ENCODE results near the gene DIPK1B.

DIPK1B gene

GRCh38 chr9:136746621-136747020, 34.2 kb downstream of the DIPK1B start:
- DNase-seq (ENCODE audit: insufficient read length, low spot score): no peak
- no peak for FAIRE-seq
- TF ChIP-seq CTCF (IDR thresholded peaks at IDR 0.05; ENCODE audit: insufficient read depth, missing control alignments): no peak

GRCh38 chr9:136747161-136748060, 35.0 kb downstream of the DIPK1B start:
- no peak for TF ChIP-seq CTCF (IDR thresholded peaks at IDR 0.05; ENCODE audit: insufficient read depth, missing control alignments)
- FAIRE-seq (no peak), DNase-seq (ENCODE audit: insufficient read length, low spot score) (no peak)

GRCh38 chr9:136748201-136748600, 35.8 kb downstream of the DIPK1B start, which contains the start of gene LCN6:
Gene LCN6, minus strand, starts transcription at chr9:136748525. Its CDS starts 42 bp downstream, at chr9:136748483.
- FAIRE-seq: no peak

GRCh38 chr9:136748666-136749611, 36.6 kb downstream of the DIPK1B start:
- DNase-seq (ENCODE audit: insufficient read length, low spot score) (no peak), FAIRE-seq (no peak)
- no peak for TF ChIP-seq CTCF (IDR thresholded peaks at IDR 0.05; ENCODE audit: insufficient read depth, missing control alignments)

More at GRCh38 chr9:136748201-136748600, 35.8 kb downstream of the DIPK1B start, which contains the start of gene LCN6:
- no peak for TF ChIP-seq CTCF (IDR thresholded peaks at IDR 0.05; ENCODE audit: insufficient read depth, missing control alignments)
- DNase-seq (ENCODE audit: insufficient read length, low spot score): no peak

- no peak for DNase-seq (ENCODE audit: insufficient read length, low spot score)
- no peak for FAIRE-seq
- TF ChIP-seq CTCF (IDR thresholded peaks at IDR 0.05; ENCODE audit: insufficient read depth, missing control alignments): no peak
Measured at GRCh38 chr9:136750526-136750925, 38.2 kb downstream of the DIPK1B start.

- DNase-seq (ENCODE audit: insufficient read length, low spot score) (no peak), FAIRE-seq (no peak)
- TF ChIP-seq CTCF (IDR thresholded peaks at IDR 0.05; ENCODE audit: insufficient read depth, missing control alignments): no peak
Measured at GRCh38 chr9:136751244-136751643, 38.9 kb downstream of the DIPK1B start.

Data from D721Med (cell line).